Breast epithelium (tissue), 4 donors: ENCODE results near the gene RNF14. TPM values are rescaled to one million over a fixed set of nuclear protein-coding genes. Genes with fewer than 3 reads are reported as not detected.

Experiments
- DNase-seq, 2 donors: peaks; one replicate each; pipeline ENCODE4 v3.0.0-alpha.2; 2019; ENCODE audit warnings: low spot score in 2 of 2
- H3K27ac ChIP-seq, 2 donors: fragments of 200-600 bp; sonication (generic) in 1 of 2; one replicate each; pipeline ENCODE4 v1.5.1; 2016 to 2019; ENCODE audit warnings: mild to moderate bottlenecking in 1 of 2
- H3K27me3 ChIP-seq, 2 donors: fragments of 200-600 bp; sonication (generic) in 1 of 2; one replicate each; pipeline versions ENCODE4 v1.5.1 to v1.6.0; 2017 to 2019; ENCODE audit warnings: control low read depth in 1 of 2, mild to moderate bottlenecking in 1 of 2
- H3K36me3 ChIP-seq: fragments of 200-600 bp; one replicate; pipeline ENCODE4 v1.5.1; 2019
- H3K4me1 ChIP-seq, 2 donors: fragments of 200-600 bp; sonication (generic); one replicate each; pipeline ENCODE4 v1.5.1; 2016 to 2019; ENCODE audit warnings: control low read depth in 1 of 2
- H3K4me3 ChIP-seq, 3 donors: fragments of 200-600 bp; sonication (generic); 1 replicate in 2 of 3; 2 replicates in 1 of 3; pipeline ENCODE4 v1.5.1; 2016 to 2019; ENCODE audit warnings: mild to moderate bottlenecking in 3 of 3, moderate library complexity in 2 of 3
- H3K9me3 ChIP-seq, 2 donors: fragments of 200-600 bp; sonication (generic) in 1 of 2; one replicate each; pipeline ENCODE4 v1.5.1; 2016 to 2019; ENCODE audit warnings: control low read depth in 1 of 2
- POLR2A ChIP-seq: fragments of 450-650 bp; IDR thresholded peaks from one replicate; pipeline ENCODE4 v1.6.1; 2016; ENCODE audit warnings: antibody characterized with exemption, mild to moderate bottlenecking, moderate library complexity
- POLR2AphosphoS5 ChIP-seq, 3 donors: sonication (generic); formaldehyde crosslinking; IDR thresholded peaks; one replicate each; pipeline ENCODE4 v1.6.1; 2017; ENCODE audit warnings: antibody characterized with exemption in 3 of 3
- intact Hi-C: fragments of 100-400 bp; cut with DNase I; formaldehyde crosslinking; loops from one replicate; pipeline ENCODE4 v1.15.1; 2023; ENCODE audit warnings: low total_unique reads
- total RNA-seq, 3 donors: library from RNA; depleted of rRNA; stranded (reverse); fragments of >200 nt; gene quantifications; one replicate each; pipeline ENCODE4 v1.1.0, GENCODE V29; 2016
- TF ChIP-seq, protein P1 (sequence below), 3 donors: fragments of 450-650 bp; IDR thresholded peaks; one replicate each; pipeline ENCODE4 v1.5.1; 2016 to 2017; ENCODE audit warnings: antibody characterized with exemption in 3 of 3, mild to moderate bottlenecking in 3 of 3, moderate library complexity in 3 of 3

Gene RNF14
- total RNA-seq, 3 donors from 2014 or later, result 43.9 to 80.2 (median 60.6) TPM

DNA sequence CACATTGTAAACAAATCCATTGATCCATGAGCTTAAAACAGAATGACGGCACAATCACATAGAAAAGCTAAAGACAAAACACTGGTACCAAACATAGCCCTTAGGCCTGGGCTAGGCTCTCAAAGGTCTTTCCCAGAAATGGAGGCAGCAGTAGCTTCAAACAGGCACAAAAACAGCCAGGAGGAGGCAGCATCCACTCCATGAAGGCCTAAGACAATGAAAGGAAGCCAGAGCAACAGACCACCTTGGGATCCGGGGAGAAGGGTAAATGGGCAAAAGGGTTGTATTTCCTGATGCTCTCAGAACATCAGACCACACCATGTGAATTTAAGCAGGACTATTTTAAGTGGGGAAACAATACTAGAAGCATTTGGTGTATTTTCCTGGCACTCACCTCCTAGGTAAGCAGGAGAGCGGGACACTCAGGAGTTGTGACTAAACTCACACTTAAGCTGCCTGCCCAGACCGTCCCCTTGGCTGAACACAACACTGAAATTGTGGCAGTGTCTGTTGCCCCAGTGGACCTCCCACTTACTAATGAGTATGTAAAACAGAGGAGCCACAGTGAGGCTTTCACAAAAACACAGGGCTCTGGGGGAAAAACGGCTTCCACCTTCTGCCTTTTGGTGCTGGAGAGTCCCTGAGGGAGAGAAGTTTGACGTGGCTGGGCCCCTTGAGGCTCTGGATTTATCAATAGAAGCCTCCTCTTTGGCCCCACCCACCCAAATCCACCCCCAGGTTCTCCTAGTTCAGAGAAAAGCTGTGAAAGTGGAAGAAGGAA, 32.0 kb downstream of the RNF14 start:
- TF ChIP-seq POLR2AphosphoS5 (IDR thresholded peaks at IDR 0.05) (no peak), POLR2A (no peak)
- TF ChIP-seq, protein P1, sequence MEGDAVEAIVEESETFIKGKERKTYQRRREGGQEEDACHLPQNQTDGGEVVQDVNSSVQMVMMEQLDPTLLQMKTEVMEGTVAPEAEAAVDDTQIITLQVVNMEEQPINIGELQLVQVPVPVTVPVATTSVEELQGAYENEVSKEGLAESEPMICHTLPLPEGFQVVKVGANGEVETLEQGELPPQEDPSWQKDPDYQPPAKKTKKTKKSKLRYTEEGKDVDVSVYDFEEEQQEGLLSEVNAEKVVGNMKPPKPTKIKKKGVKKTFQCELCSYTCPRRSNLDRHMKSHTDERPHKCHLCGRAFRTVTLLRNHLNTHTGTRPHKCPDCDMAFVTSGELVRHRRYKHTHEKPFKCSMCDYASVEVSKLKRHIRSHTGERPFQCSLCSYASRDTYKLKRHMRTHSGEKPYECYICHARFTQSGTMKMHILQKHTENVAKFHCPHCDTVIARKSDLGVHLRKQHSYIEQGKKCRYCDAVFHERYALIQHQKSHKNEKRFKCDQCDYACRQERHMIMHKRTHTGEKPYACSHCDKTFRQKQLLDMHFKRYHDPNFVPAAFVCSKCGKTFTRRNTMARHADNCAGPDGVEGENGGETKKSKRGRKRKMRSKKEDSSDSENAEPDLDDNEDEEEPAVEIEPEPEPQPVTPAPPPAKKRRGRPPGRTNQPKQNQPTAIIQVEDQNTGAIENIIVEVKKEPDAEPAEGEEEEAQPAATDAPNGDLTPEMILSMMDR (IDR thresholded peaks at IDR 0.05), result no peak
- Histone ChIP-seq H3K36me3 (no peaks in the 10 kb centered on the region), H3K27me3 (no peaks in the 10 kb centered on the region), H3K27ac (no peak overlapping the region), H3K4me3 (no peak overlapping the region), H3K4me1 (no peaks in the 10 kb centered on the region), H3K9me3 (no peaks in the 10 kb centered on the region)
- intact Hi-C loops, result no loop called here
- DNase-seq, result no peak

DNA sequence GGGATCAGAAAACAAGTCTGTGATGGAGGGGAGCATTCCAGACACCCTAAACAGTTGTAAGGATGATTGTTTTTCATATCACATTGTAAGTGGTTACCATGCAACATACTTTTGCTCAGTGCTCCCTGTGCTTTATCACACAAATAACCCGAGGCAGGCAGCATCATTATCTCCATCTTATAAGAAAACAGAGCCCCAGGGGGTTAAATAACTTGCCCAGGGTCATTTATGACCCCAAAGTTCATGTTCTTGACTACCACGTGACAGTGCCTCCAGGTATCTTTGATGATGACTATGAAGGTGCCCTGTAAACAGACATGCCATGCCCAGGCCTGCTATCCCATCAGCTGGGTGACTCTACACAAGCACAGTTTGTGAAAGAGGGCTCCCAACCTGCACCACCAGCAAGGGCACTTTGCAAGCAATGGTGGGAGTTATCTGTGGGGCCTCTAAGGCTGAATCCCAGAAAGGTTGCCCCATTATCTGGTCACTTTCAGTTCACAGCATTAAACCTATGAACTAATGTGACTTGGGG, 34.4 kb downstream of the RNF14 start:
- H3K27ac ChIP-seq, result peak overlapping the region; percentile 3 to 21
- H3K9me3 ChIP-seq, result no peaks in the 10 kb centered on the region
- no peaks in the 10 kb centered on the region for H3K36me3 ChIP-seq
- intact Hi-C loops, result no loop called here
- no peak for TF ChIP-seq POLR2A
- TF ChIP-seq, protein P1 (IDR thresholded peaks at IDR 0.05), result no peak
- TF ChIP-seq POLR2AphosphoS5 (IDR thresholded peaks at IDR 0.05), result no peak
- no peaks in the 10 kb centered on the region for H3K4me1 ChIP-seq
- no peak for DNase-seq
- H3K4me3 ChIP-seq, result no peak overlapping the region
- no peaks in the 10 kb centered on the region for H3K27me3 ChIP-seq

DNA sequence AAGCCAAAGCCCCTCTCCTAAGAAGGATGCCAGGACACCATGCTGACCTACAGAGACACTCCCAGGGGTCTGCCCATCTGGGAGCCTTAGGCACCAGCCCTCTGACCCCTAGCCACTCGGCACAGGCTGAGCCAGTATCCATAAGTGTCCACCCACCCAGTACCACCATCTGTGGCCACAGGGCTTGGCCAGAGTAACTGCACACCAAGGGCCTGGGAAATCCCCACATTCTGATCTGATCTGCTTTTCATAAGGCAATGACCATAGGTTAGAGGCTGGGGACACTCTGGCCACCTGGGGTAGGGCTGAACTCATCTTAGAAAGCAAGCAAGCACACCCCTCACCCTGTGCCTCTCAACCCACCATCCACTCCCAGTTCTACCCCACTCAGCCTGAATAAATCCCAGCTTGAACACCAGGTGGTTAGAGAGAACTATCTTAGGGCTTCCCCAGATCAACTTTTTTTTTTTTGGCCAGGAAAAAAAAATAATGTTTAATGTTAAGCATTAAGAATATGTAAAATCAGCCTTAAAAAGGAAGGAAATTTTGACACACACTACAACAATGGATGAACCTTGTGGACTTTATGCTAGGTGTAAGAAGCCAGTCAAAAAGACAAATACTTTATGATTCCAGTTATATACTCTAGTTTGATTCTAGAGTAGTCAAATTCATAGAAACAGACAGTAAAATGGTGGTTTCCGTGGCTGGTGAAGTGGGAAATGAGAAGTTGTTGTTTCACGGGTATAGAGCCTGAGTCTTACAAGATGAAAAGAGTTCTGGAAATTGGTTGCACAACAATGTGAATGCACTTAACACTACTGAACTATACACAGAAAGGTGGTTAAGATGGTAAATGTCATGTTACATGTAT, 37.7 kb downstream of the RNF14 start:
- TF ChIP-seq, protein P1 (IDR thresholded peaks at IDR 0.05), result no peak
- TF ChIP-seq POLR2AphosphoS5 (IDR thresholded peaks at IDR 0.05), result no peak
- TF ChIP-seq POLR2A, result no peak
- no peak for DNase-seq
- no peak overlapping the region for H3K4me3 ChIP-seq
- H3K27me3 ChIP-seq, result no peaks in the 10 kb centered on the region
- no peaks in the 10 kb centered on the region for H3K36me3 ChIP-seq
- no peaks in the 10 kb centered on the region for H3K4me1 ChIP-seq
- intact Hi-C loops, result no loop called here
- no peaks in the 10 kb centered on the region for H3K9me3 ChIP-seq
- peak overlapping the region in 1 of 2 donors; percentile 25 for H3K27ac ChIP-seq

DNA sequence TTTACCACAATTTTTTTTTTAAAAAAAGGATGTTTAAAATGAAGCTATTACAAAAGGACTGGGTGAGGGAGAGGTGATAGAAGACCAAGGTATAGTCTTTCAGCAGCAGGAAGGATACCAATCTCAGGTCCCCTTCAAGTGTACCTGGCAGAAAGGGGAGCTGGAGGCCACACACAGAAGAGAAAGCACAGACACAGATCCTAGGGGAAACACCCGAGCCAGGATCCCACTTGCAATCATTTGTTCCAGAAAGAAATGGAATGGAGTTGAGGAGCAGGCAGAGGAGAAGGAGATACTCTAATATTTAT, 38.3 kb downstream of the RNF14 start:
- peaks cover 0 to 4% of the 10 kb centered on the region in 2 donors for H3K4me1 ChIP-seq
- H3K9me3 ChIP-seq, result no peaks in the 10 kb centered on the region
- intact Hi-C loops, result no loop called here
- no peaks in the 10 kb centered on the region for H3K36me3 ChIP-seq
- H3K4me3 ChIP-seq, result no peak overlapping the region
- H3K27me3 ChIP-seq, result no peaks in the 10 kb centered on the region
- DNase-seq, result no peak
- no peak overlapping the region for H3K27ac ChIP-seq
- TF ChIP-seq, protein P1 (IDR thresholded peaks at IDR 0.05), result no peak
- TF ChIP-seq POLR2AphosphoS5 (IDR thresholded peaks at IDR 0.05) (no peak), POLR2A (no peak)

DNA sequence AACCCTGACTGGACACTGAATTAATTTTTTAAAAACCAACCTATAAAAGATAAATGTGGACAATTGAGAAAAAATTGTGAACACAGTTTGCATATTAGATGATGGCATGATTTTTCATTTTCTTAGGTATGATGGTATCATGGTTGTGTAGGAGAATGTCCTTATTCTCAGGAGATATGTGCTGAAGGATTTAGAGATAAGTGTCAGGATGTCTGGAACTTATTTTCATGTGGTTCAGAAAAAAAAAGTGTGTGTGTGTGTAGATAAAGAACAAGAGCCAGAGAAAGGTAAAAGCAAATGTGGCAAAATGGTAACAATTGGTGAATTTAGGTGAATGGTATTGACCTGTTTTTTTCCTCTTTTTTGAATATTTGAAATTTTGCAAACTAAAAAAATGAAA, 39.9 kb downstream of the RNF14 start:
- Histone ChIP-seq H3K27ac (no peak overlapping the region), H3K4me1 (peaks cover 0 to 4% of the 10 kb centered on the region in 2 donors), H3K4me3 (no peak overlapping the region), H3K9me3 (no peaks in the 10 kb centered on the region), H3K27me3 (no peaks in the 10 kb centered on the region), H3K36me3 (no peaks in the 10 kb centered on the region)
- intact Hi-C loops, result no loop called here
- DNase-seq, result no peak
- no peak for TF ChIP-seq POLR2AphosphoS5 (IDR thresholded peaks at IDR 0.05)
- TF ChIP-seq, protein P1 (IDR thresholded peaks at IDR 0.05), result no peak
- no peak for TF ChIP-seq POLR2A
